Esophagus squamous epithelium (tissue), 5 donors: ENCODE results near the gene DTX3. TPM values are rescaled to one million over a fixed set of nuclear protein-coding genes. Genes with fewer than 3 reads are reported as not detected.

Experiments used
- DNase-seq: peaks from one replicate; lab custom pipeline; 2025; lab: John Stamatoyannopoulos, UW
- H3K27ac ChIP-seq, 4 donors: fragments of 200-600 bp; sonication (generic); one replicate each; pipeline ENCODE4 v1.5.1; 2016 to 2019; ENCODE audit warnings: mild to moderate bottlenecking in 1 of 4
- H3K27me3 ChIP-seq, 4 donors: fragments of 200-600 bp; sonication (generic); 1 replicate in 3 of 4; 2 replicates in 1 of 4; pipeline versions ENCODE4 v1.5.1 to v1.6.0; 2017 to 2021; ENCODE audit warnings: antibody characterized with exemption in 1 of 4
- H3K36me3 ChIP-seq, 3 donors: fragments of 200-600 bp; sonication (generic); one replicate each; pipeline ENCODE4 v1.5.1; 2016 to 2019
- H3K4me1 ChIP-seq, 3 donors: fragments of 200-600 bp; sonication (generic); one replicate each; pipeline ENCODE4 v1.5.1; 2017 to 2019
- H3K4me3 ChIP-seq, 4 donors: fragments of 200-600 bp; sonication (generic); 1 replicate in 3 of 4; 2 replicates in 1 of 4; pipeline ENCODE4 v1.5.1; 2016 to 2019; ENCODE audit warnings: mild to moderate bottlenecking in 2 of 4, moderate library complexity in 1 of 4
- H3K9me3 ChIP-seq, 3 donors: fragments of 200-600 bp; sonication (generic); one replicate each; pipeline ENCODE4 v1.5.1; 2016 to 2019
- CTCF ChIP-seq, 6 experiments: fragments of 450-650 bp in 4 of 6; fragments of 200-600 bp in 2 of 6; sonication (generic) in 2 of 6; IDR thresholded peaks; one replicate each; pipeline ENCODE4 v1.5.1; 2016 to 2019; ENCODE audit warnings: antibody characterized with exemption in 6 of 6, mild to moderate bottlenecking in 4 of 6, moderate library complexity in 4 of 6
- POLR2A ChIP-seq, 4 donors: fragments of 450-650 bp; IDR thresholded peaks; one replicate each; pipeline ENCODE4 v1.6.1; 2017; ENCODE audit warnings: antibody characterized with exemption in 4 of 4, mild to moderate bottlenecking in 4 of 4, moderate library complexity in 3 of 4
- WGBS, 2 donors: methylation state at CpG; one replicate each; pipeline ENCODE4 v1.1.5; 2018; 5-methylcytosine and 5-hydroxymethylcytosine counted together
- intact Hi-C: fragments of 100-400 bp; cut with DNase I; formaldehyde crosslinking; loops from one replicate; pipeline ENCODE4 v1.15.0; 2022
- total RNA-seq, 4 donors: library from RNA; depleted of rRNA; stranded (reverse); fragments of >200 nt; gene quantifications; one replicate each; pipeline ENCODE4 v1.1.0, GENCODE V29; 2016
- donor health status: DM: yes; HTN: yes; CAD: no.

DTX3 gene
- total RNA-seq, 4 donors from 2014 or later = 1.6 to 16.6 (median 5.6) TPM

DNA sequence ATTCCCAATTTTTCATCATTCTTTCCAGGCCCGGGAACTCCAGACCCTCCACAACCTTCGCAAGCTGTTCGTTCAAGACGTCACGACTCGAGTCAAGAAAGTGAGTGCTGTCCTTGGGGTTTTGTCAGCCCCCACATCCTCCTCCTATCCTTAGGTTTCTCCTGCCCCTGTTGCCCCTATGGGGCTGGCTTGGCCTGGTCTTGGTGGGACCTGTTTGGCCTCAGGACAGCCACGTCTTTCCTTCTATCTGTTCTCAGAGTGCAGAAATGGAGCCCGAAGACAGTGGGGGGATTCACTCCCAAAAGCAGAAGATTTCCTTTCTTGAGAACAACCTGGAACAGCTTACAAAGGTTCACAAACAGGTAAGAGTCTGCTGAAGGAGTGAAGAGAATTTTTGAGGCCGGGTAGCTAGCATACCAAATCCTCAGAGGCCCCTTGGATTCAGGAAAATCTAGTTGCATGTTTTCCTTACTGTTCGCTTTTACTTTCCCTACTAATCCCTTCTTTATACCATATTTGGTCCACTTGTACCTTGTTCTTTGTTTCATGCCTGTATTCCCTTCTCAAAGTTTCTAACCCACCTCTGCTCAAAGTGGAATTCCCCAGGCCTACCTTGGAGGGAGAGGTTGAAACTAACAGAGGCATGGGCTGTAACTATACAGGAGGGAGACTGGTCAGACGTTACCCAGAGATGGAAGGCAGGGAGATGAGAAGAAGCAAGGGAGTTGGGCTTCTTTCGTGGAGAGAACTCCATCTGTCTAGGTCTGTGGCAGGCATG is 26.5 kb upstream of the DTX3 start:
- 74 to 89% methylated on average over 11 to 12 of the region's 12 CpGs for WGBS, 2 donors
- DNase-seq = no peak
- Histone ChIP-seq H3K27ac (no peak overlapping the region), H3K27me3 (peaks cover 0 to 7% (median 0%) of the 10 kb centered on the region in 4 donors), H3K9me3 (no peaks in the 10 kb centered on the region), H3K4me1 (no peaks in the 10 kb centered on the region), H3K4me3 (no peak overlapping the region), H3K36me3 (no peaks in the 10 kb centered on the region)
- intact Hi-C loops = no loop called here
- TF ChIP-seq CTCF (IDR thresholded peaks at IDR 0.05) = no peak

GRCh38 chr12:57579011-57579410 is 25.6 kb upstream of the DTX3 start:
- H3K27me3 ChIP-seq = peaks cover 0 to 7% (median 0%) of the 10 kb centered on the region in 4 donors
- 68 to 83% methylated on average over 1 to 2 of the region's 2 CpGs for WGBS, 2 donors
- DNase-seq = no peak
- intact Hi-C loops = no loop called here
- TF ChIP-seq CTCF (IDR thresholded peaks at IDR 0.05) = no peak
- TF ChIP-seq POLR2A (IDR thresholded peaks at IDR 0.05) = no peak
- no peaks in the 10 kb centered on the region for H3K9me3 ChIP-seq
- no peaks in the 10 kb centered on the region for H3K4me1 ChIP-seq
- no peaks in the 10 kb centered on the region for H3K36me3 ChIP-seq
- no peak overlapping the region for H3K27ac ChIP-seq
- H3K4me3 ChIP-seq = no peak overlapping the region

GRCh38 chr12:57579677-57580465 is 24.8 kb upstream of the DTX3 start:
- Histone ChIP-seq H3K36me3 (no peaks in the 10 kb centered on the region), H3K27me3 (peaks cover 0 to 10% (median 0%) of the 10 kb centered on the region in 4 donors), H3K27ac (no peak overlapping the region), H3K4me3 (no peak overlapping the region), H3K9me3 (no peaks in the 10 kb centered on the region), H3K4me1 (no peaks in the 10 kb centered on the region)
- TF ChIP-seq CTCF (IDR thresholded peaks at IDR 0.05) (no peak), POLR2A (IDR thresholded peaks at IDR 0.05) (no peak)
- WGBS, 2 donors = 83 to 92% methylated on average over 8 of the region's 8 CpGs
- DNase-seq = no peak
- intact Hi-C loops = loop anchor here (5.0 kb wide), 1 partner anchor 42 kb away; no protein-coding TSS in a partner anchor

- Histone ChIP-seq H3K4me3 (no peak overlapping the region), H3K27me3 (peaks cover 0 to 16% (median 0%) of the 10 kb centered on the region in 4 donors), H3K27ac (no peak overlapping the region), H3K36me3 (no peaks in the 10 kb centered on the region), H3K9me3 (no peaks in the 10 kb centered on the region), H3K4me1 (no peaks in the 10 kb centered on the region)
- intact Hi-C loops = loop anchor here (5.0 kb wide), 1 partner anchor 42 kb away; no protein-coding TSS in a partner anchor
- TF ChIP-seq POLR2A (IDR thresholded peaks at IDR 0.05) = no peak
- TF ChIP-seq CTCF (IDR thresholded peaks at IDR 0.05) = no peak
- no peak for DNase-seq
- 56 to 86% methylated on average over 3 to 4 of the region's 4 CpGs for WGBS, 2 donors
These were observed 24.2 kb upstream of the DTX3 start for GRCh38 chr12:57580466-57580795.

DNA sequence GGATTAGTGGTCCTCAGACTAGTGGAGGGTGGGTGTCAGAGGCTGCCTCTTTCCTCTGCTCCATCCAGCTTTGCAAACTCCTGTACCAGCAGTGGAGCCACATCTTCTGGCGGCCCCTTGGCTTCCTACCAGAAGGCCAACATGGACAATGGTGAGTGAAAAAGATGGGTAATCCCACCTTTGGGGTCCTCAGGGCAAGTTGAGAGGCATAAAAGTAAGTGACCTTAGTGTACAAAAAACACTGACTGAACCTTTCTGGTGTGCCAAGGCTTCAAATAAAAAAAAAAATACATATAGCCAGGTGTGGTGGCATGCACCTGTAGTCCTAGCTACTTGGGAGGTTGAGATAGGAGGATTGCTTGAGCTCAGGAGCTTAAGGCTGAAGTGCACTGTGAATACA is 22.8 kb upstream of the DTX3 start:
- intact Hi-C loops = loop anchor here (5.0 kb wide), 1 partner anchor 40 kb away; no protein-coding TSS in a partner anchor
- Histone ChIP-seq H3K27ac (no peak overlapping the region), H3K27me3 (peaks cover 0 to 16% (median 0%) of the 10 kb centered on the region in 4 donors), H3K9me3 (no peaks in the 10 kb centered on the region), H3K4me3 (no peak overlapping the region), H3K4me1 (no peaks in the 10 kb centered on the region), H3K36me3 (no peaks in the 10 kb centered on the region)
- DNase-seq = no peak
- 100% methylated on average over 1 of the region's 1 CpG; no CpG with 5 or more reads in 1 of the 2 donors for WGBS, 2 donors
- TF ChIP-seq CTCF (IDR thresholded peaks at IDR 0.05) (no peak), POLR2A (IDR thresholded peaks at IDR 0.05) (no peak)
